OCI-LY1 (cell line): ENCODE measurements around the gene ISOC1.

Source experiments
- CTCF ChIP-seq: fragments of 200-600 bp; sonication (generic), shearing (Covaris generic); IDR thresholded peaks from 2 replicates; pipeline ENCODE4 v1.5.1; 2017; ENCODE audit warnings: mild to moderate bottlenecking, antibody characterized with exemption, low read length, moderate library complexity, mixed read lengths
- EZH2 ChIP-seq: fragments of 200-600 bp; sonication (generic), shearing (Covaris generic); IDR thresholded peaks from 2 replicates; pipeline ENCODE4 v1.8.0; 2017; ENCODE audit warnings: borderline replicate concordance, mixed run types, mild to moderate bottlenecking, antibody characterized with exemption, low read length, moderate library complexity, mixed read lengths

- TF ChIP-seq CTCF (no peak), EZH2 (no peak)
Measured at GRCh38 chr5:129078660-129079059, 15.9 kb upstream of the ISOC1 start.
